NT2/D1 (cell line): ENCODE results near the gene ATM.

Source experiments
- SUZ12 ChIP-seq: IDR thresholded peaks from 2 replicates; pipeline ENCODE4 v1.6.1; 2011; ENCODE audit not compliant: insufficient read length, insufficient read depth; ENCODE audit errors: extremely low read depth
- ZNF274 ChIP-seq: IDR thresholded peaks from 2 replicates; pipeline ENCODE4 v1.6.1; 2011; ENCODE audit warnings: mild to moderate bottlenecking, low read depth, low read length

- TF ChIP-seq SUZ12 (no peak), ZNF274 (no peak)
These were observed 3.7 kb upstream of the ATM start for GRCh38 chr11:108218912-108219783.
